Tibial nerve (tissue), 4 donors: Measurements from ENCODE around the gene FCSK. TPM values are rescaled to one million over a fixed set of nuclear protein-coding genes. Genes with fewer than 3 reads are reported as not detected.

Experiments used
- DNase-seq, 2 donors: peaks; one replicate each; pipeline ENCODE4 v3.0.0-alpha.2; 2019; ENCODE audit warnings: low spot score in 2 of 2
- H3K27ac ChIP-seq, 4 donors: fragments of 200-600 bp; sonication (generic) in 3 of 4; one replicate each; pipeline ENCODE4 v1.5.1; 2017 to 2019; ENCODE audit warnings: mild to moderate bottlenecking in 1 of 4
- H3K27me3 ChIP-seq, 2 donors: fragments of 200-600 bp; sonication (generic) in 1 of 2; one replicate each; pipeline versions ENCODE4 v1.5.1 to v1.6.0; 2017 to 2019
- H3K36me3 ChIP-seq, 3 donors: fragments of 200-600 bp; sonication (generic); one replicate each; pipeline ENCODE4 v1.5.1; 2018 to 2019
- H3K4me1 ChIP-seq, 4 donors: fragments of 200-600 bp; sonication (generic) in 3 of 4; one replicate each; pipeline ENCODE4 v1.5.1; 2017 to 2019
- H3K4me3 ChIP-seq, 4 donors: fragments of 200-600 bp; sonication (generic) in 3 of 4; one replicate each; pipeline ENCODE4 v1.5.1; 2017 to 2019; ENCODE audit warnings: mild to moderate bottlenecking in 1 of 4, moderate library complexity in 1 of 4
- H3K9me3 ChIP-seq, 4 donors: fragments of 200-600 bp; sonication (generic) in 3 of 4; one replicate each; pipeline ENCODE4 v1.5.1; 2017 to 2019
- CTCF ChIP-seq, 5 experiments: fragments of 200-600 bp in 3 of 5; fragments of 450-650 bp in 2 of 5; sonication (generic) in 3 of 5; IDR thresholded peaks; one replicate each; pipeline ENCODE4 v1.5.1; 2016 to 2019; ENCODE audit warnings: antibody characterized with exemption in 5 of 5, mild to moderate bottlenecking in 3 of 5, moderate library complexity in 2 of 5
- EP300 ChIP-seq, 2 donors: sonication (generic); formaldehyde crosslinking; IDR thresholded peaks; one replicate each; pipeline ENCODE4 v1.6.1; 2017; ENCODE audit warnings: antibody characterized with exemption in 2 of 2, mild to moderate bottlenecking in 1 of 2
- POLR2A ChIP-seq, 2 donors: fragments of 450-650 bp; IDR thresholded peaks; one replicate each; pipeline ENCODE4 v1.6.1; 2017; ENCODE audit warnings: antibody characterized with exemption in 2 of 2, mild to moderate bottlenecking in 2 of 2, moderate library complexity in 2 of 2
- WGBS, 2 donors: methylation state at CpG; one replicate each; pipeline ENCODE4 v1.1.5; 2018; 5-methylcytosine and 5-hydroxymethylcytosine counted together
- total RNA-seq, 4 donors: library from RNA; depleted of rRNA; stranded (reverse); fragments of >200 nt; gene quantifications; one replicate each; pipeline ENCODE4 v1.1.0, GENCODE V29; 2016

FCSK gene
- total RNA-seq, 4 donors from 2014 or later, result 21.3 to 53.1 (median 37.9) TPM

- Histone ChIP-seq H3K36me3 (peaks cover 0 to 97% (median 0%) of the 10 kb centered on the region in 3 donors), H3K9me3 (no peaks in the 10 kb centered on the region), H3K27ac (no peak overlapping the region), H3K4me3 (no peak overlapping the region), H3K4me1 (no peaks in the 10 kb centered on the region), H3K27me3 (no peaks in the 10 kb centered on the region)
- WGBS, 2 donors, result 90 to 92% methylated on average over 11 to 16 of the region's 16 CpGs
- TF ChIP-seq EP300 (IDR thresholded peaks at IDR 0.05), result no peak
- no peak for TF ChIP-seq POLR2A (IDR thresholded peaks at IDR 0.05)
- TF ChIP-seq CTCF (IDR thresholded peaks at IDR 0.05), result no peak
- DNase-seq, result no peak
Observed at GRCh38 chr16:70468776-70469525, 14.6 kb downstream of the FCSK start.

GRCh38 chr16:70470141-70470926 lies 15.9 kb downstream of the FCSK start:
- DNase-seq, result no peak
- H3K27ac ChIP-seq, result no peak overlapping the region
- no peaks in the 10 kb centered on the region for H3K9me3 ChIP-seq
- TF ChIP-seq EP300 (IDR thresholded peaks at IDR 0.05) (no peak), CTCF (IDR thresholded peaks at IDR 0.05) (no peak), POLR2A (IDR thresholded peaks at IDR 0.05) (no peak)
- no peak overlapping the region for H3K4me3 ChIP-seq
- H3K27me3 ChIP-seq, result no peaks in the 10 kb centered on the region
- H3K36me3 ChIP-seq, result peaks cover 0 to 98% (median 0%) of the 10 kb centered on the region in 3 donors
- H3K4me1 ChIP-seq, result no peaks in the 10 kb centered on the region
- WGBS, 2 donors, result 85 to 87% methylated on average over 8 to 10 of the region's 10 CpGs

- TF ChIP-seq POLR2A (IDR thresholded peaks at IDR 0.05) (no peak), EP300 (IDR thresholded peaks at IDR 0.05) (no peak), CTCF (IDR thresholded peaks at IDR 0.05) (peak in 3 of 5 experiments; percentile 33 to 62 (median 46))
- DNase-seq, result no peak
- Histone ChIP-seq H3K4me1 (no peaks in the 10 kb centered on the region), H3K27me3 (no peaks in the 10 kb centered on the region), H3K27ac (no peak overlapping the region), H3K9me3 (no peaks in the 10 kb centered on the region), H3K4me3 (no peak overlapping the region), H3K36me3 (peaks cover 0 to 98% (median 0%) of the 10 kb centered on the region in 3 donors)
- WGBS, 2 donors, result 55% methylated on average over 5 to 7 of the region's 17 CpGs
Observed at GRCh38 chr16:70470927-70471341, 16.5 kb downstream of the FCSK start.

GRCh38 chr16:70472786-70473433 lies 18.5 kb downstream of the FCSK start:
- TF ChIP-seq CTCF (IDR thresholded peaks at IDR 0.05) (no peak), POLR2A (IDR thresholded peaks at IDR 0.05) (no peak), EP300 (IDR thresholded peaks at IDR 0.05) (no peak)
- no peaks in the 10 kb centered on the region for H3K27me3 ChIP-seq
- 83 to 91% methylated on average over 11 to 18 of the region's 28 CpGs for WGBS, 2 donors
- no peaks in the 10 kb centered on the region for H3K4me1 ChIP-seq
- H3K4me3 ChIP-seq, result no peak overlapping the region
- H3K36me3 ChIP-seq, result peaks cover 0 to 96% (median 0%) of the 10 kb centered on the region in 3 donors
- no peak overlapping the region for H3K27ac ChIP-seq
- no peaks in the 10 kb centered on the region for H3K9me3 ChIP-seq
- DNase-seq, result no peak
